GM19463 (cell line): ENCODE measurements around the gene STAG1.
"Not testable (repeated sequence)": the region's sequence is repeated elsewhere in the genome, so short reads cannot be mapped to it uniquely, and the experiment has no call there.

Experiments used
- ATAC-seq: cut with Tn5 transposase; IDR thresholded peaks from one replicate; pipeline ENCODE4 v1.9.1; 2021; ENCODE audit warnings: mild to moderate bottlenecking, moderate library complexity; ENCODE audit not compliant: unreplicated experiment

The STAG1 gene

GRCh38 chr3:136749091-136749490, 3.1 kb downstream of the STAG1 start:
- ATAC-seq, result no peak

DNA sequence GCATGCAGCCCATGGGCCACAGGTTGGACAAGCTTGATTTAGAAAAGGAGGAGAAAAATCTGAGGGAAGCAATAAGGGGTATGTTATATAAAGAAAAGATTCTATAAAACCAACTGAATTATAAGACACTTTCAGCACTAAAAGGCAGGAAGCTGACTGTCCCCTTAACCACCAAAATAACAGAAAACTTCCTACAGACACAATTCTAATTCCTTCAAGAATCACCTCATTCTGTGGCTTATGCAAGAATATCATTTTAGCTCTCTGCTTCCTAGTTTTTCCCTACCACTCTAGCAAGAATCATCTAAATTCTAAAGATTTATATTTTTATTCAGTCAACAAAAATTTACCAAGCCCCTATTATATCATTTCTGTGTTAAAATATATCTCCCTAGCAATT, 6.3 kb downstream of the STAG1 start:
- no peak for ATAC-seq

DNA sequence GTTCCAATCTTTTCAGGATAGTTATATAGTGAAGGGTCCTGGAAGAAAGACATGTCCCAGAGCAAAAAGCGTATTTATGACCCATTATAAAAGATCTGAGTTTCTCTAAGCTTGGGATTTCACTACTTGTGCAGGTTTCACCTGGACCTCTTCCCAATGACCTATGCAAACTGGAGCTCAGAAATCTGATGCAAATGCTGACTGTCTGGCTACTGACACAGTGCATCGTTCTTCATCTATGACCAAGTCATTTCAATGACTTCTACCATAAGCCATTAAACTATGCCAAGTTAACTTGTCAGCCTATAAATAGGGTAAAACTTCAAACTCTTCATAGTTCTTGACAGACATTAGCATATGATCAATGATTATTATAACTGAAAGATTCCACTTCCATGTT, 11.1 kb downstream of the STAG1 start:
- no peak for ATAC-seq

DNA sequence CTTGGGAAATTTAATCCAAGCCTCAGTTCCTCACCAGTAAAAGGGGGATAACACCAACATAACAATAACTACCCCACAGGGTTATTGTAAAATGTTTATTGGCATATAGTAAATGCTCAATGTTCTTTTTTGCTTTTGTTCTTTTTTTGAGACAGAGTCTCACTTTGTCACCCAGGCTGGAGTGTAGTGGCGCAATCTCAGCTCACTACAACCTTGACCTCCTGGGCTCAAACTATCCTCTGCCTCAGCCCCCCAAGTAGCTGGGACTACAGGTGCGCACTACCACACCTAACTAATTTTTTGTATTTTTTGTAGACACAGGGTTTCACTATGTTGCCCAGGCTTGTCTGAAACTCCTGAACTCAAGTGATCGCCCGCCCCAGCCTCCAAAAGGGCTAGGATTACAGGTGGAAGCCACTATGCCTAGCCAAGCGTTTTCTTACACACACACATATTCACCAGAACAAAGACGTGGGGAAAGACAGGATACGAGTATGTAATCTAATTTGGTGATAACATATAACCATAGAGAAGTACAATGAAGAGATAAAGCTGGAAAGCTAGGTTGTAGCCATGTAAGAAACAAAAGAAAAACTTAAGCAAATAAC, 11.7 kb downstream of the STAG1 start:
- no peak for ATAC-seq

- ATAC-seq, result not testable (repeated sequence)
Measured at GRCh38 chr3:136736950-136737349, 15.2 kb downstream of the STAG1 start.

DNA sequence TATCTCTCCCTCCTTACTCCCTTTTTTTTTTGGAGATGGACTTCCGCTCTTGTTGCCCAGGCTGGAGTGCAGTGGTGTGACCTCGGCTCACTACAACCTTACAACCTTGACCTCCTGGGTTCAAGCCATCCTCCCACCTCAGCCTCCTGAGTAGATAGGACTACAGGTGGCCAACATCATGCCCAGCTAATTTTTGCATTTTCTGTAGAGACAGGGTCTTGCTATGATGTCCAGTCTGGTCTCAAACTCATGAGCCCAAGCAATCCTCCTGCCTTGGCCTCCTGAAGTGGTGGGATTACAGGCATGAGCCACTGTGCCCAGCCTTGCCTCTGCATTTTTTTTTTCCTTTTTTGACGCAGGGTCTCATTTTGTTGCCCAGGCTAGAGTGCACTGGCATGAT, 17.1 kb downstream of the STAG1 start:
- no peak for ATAC-seq

DNA sequence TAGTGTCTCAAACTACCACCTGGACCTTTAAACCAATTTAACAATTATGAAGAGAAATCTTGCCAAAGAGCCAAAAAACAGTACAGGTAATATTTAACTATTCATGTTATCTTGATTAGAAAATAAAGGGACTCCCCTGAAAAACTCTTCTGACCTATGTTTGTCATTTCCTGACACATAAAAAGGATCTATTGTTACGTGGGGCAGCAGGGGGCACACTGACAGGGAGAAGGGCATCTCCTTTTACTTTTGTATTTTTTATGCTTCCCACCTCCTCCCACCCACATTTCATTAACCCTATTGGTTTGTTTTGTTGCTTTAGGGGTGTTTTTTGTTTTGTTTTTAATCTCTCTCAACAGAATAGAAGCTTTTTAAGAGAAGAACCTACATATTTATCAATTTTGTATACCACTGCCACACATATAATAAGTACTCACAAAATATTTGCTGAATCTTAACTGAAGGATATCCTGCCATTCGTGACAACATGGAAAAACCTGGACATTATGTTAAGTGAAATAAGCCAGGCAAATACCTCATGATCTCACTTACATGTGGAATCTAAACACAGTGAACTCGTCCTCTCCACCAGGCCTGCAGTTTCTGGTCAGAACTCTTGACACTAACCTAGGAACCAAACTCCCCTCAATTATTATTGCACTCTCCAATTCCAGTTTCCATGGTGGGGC, 17.7 kb downstream of the STAG1 start:
- ATAC-seq, result no peak

DNA sequence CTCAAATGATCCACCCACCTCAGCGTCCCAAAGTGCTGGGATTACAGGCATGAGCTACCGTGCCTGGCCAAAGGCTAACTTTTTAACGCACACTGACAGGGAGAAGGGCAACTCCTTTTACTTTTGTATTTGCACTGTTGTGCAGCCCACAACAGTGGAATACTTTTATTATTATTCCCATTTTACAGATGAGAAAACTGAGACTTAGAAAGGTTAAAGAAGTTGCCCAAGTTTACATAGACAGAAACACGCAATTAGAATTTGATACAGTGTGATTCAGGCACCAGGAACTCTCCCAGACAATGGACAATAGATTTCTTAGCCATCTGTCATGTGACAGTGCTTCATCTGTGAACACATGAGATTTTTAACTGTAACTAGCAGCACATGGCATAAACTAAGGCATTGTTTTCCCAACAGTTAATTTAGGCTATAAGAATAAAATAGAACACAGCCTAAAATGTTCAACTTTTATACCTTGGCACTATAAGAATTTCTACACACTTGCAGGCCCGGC, 18.8 kb downstream of the STAG1 start:
- ATAC-seq, result no peak

DNA sequence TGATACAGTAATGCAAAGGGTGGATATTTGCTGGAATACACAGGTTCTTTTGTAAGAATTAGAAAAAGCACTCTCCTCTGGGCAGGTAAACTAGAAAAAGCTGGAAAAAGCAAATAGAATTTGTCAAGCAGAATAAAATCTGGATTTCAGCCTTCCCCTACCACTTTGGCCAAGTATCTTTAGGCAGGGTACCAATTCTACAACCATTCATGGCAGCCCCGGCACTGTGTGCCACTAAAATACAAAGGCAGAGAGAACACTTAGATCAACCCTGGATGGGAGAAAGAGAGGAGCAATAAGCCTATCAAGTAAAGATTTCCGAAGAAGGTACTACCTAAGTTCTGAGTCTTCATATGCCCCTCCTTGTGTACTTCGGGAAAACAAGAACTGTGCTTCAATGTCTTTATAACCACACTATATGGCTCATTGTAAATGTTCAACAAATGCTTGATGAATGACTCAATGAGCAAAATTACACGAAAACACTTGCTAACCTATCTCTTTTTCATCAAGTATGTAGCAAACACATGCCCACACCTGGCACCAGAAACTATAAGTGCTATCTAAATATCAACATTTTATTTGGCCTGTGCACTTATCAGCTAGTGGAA, 20.8 kb downstream of the STAG1 start:
- no peak for ATAC-seq

DNA sequence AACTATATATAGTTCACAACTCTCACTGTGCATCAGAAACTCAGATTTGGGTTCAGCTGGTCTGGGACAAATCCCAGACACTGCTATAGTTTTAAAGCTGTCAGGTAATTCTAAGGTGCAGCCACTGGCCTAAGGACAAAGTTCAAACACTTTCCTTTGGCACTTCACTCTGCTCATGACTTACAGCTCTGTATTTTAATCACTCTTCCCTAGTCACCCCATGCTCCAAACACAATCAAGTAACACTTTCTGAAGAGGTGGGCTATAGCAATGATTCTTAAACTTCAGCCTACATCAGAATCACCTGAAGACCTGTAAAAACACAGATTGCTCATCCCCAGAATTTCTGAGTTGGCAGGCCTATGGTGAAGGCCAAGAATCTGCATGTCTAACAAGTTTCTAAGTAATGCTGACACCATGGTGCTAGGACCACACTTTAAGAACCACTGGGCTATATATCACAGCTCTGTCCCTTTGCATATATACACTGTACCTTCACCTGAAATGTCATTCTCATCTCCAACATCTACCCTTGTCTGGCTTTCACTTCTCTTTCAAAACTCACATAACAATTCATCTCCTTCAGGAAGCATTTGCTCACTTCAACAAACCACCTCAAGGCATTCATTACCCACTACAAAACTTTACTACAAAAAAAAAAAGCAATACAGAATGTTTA, 21.4 kb downstream of the STAG1 start:
- ATAC-seq, result no peak

DNA sequence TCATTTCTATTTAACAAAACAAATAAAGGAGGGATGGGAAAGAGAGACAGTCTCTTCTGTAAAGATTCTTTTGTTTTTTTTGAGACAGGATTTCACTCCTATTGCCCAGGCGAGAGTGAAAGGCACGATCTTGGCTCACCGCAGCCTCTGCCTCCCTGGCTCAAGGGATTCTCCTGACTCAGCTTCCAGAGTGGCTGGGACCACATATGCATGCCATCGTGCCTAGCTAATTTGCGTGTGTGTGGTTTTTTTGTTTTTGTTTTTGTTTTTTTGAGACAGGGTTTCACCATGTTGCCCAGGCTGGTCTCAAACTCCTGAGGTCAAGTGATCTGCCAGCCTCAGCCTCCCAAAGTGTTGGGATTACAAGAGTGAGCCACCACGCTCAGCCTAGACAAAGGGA, 23.3 kb downstream of the STAG1 start:
- peak; percentile 19 for ATAC-seq

DNA sequence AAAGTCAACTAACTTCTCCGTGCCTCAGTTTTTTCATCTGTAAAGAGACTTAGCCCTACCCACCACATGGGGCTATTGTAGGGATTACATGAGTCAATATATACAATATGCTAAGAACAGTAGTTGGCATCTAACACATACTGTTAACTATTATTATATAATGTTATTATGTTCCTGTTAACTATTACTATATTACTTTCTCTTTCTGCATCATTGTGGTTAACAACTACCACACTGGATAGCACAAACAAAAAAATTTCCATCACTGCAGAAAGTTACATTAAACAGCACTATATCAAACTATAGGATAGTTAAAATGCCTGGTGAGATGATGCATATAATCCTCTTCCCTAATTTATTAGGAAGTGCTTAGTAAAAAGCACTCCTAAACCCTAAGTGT, 23.7 kb downstream of the STAG1 start:
- ATAC-seq, result peak; percentile 61

- no peak for ATAC-seq
Measured at GRCh38 chr3:136725468-136725867, 26.7 kb downstream of the STAG1 start.

GRCh38 chr3:136722916-136723315, 29.3 kb downstream of the STAG1 start:
- ATAC-seq, result not testable (repeated sequence)

- ATAC-seq, result not testable (repeated sequence)
Measured at GRCh38 chr3:136722399-136722798, 29.8 kb downstream of the STAG1 start.

DNA sequence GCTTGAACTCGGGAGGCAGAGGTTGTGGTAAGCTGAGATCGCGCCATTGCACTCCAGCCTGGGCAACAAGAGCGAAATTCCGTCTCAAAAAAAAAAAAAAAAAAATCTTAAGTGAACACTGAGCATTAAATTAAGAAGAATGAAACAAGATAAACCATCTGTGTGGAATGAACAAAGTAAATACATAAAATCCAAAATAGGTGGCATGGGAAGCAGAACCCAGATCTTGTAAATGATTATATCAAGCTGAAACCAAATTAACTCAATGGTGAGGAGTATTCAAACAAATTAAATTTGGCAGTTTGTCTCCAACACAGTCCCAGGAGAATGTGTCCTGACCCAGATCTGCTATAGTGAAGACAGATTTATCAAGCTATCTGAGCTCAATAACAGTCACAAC, 32.1 kb downstream of the STAG1 start:
- ATAC-seq, result no peak

- no peak for ATAC-seq
Measured at GRCh38 chr3:136716629-136717028, 35.5 kb downstream of the STAG1 start.

DNA sequence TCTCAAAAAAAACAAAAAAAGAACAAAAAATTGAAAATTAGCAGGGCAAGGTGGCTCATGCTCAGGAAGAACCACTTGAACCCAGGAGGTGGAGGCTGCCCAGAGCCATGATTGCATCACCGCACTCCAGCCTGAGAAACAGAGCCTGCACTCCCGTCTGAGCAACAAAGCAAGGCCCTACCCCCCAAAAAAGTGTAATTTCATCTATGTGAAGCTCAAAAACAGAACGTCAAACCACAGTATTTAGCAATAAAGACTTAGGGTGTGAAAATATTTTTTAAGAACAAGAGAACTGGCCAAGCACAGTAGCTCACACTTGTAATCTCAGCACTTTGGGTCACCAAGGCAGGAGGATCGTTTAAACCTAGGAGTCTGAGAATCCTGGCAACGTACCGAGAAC, 38.2 kb downstream of the STAG1 start:
- no peak for ATAC-seq

DNA sequence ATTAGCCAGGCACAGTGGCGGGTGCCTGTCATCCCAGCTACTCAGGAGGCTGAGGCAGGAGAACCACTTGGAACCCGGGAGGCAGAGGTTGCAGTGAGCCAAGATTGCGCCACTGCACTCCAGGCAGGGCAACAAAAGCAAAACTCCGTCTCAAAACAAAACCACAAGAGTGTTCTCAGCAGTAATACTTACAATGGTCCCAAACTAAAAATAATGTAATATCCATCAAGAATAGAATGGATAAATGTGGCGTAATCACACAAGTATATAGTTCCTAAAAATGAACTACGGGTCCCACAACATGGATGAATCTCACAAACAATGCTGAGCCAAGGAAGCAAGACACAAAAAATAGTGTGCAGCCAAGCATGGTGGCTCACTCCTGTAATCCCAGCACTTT, 39.2 kb downstream of the STAG1 start:
- no peak for ATAC-seq

DNA sequence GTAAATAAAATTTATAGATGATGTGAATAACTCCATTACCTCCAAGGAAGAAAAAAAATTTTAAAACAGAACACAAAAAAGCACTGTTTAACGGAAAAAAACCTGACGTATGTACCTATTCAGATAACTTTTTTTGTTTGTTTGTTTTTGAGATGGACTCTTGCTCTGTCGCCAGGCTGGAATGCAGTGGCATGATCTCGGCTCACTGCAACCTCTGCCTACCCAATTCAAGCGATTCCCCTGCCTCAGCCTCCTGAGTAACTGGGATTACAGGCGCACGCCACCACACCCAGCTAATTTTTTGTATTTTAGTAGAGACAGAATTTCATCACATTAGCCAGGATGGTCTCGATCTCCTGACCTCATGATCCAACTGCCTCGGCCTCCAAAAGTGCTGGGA, 40.3 kb downstream of the STAG1 start:
- ATAC-seq, result not testable (repeated sequence)

DNA sequence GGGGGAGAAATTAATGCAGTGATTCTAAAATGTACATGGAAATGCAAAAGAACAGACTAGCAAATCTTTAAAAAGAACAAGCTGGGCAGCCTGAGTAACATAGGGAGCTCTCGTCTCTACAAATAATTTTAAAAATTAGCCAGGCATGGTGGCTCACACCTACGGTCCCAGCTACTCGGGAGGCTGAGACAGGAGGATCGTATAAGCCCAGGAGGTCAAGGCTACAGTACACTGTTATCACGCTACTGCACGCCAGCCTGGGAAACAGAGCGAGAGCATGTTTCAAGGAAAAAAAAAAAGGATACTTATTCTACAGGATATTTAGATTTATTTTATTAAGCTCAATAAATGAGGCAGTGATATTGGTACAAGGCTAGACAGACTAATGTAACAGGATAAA, 40.9 kb downstream of the STAG1 start:
- no peak for ATAC-seq

DNA sequence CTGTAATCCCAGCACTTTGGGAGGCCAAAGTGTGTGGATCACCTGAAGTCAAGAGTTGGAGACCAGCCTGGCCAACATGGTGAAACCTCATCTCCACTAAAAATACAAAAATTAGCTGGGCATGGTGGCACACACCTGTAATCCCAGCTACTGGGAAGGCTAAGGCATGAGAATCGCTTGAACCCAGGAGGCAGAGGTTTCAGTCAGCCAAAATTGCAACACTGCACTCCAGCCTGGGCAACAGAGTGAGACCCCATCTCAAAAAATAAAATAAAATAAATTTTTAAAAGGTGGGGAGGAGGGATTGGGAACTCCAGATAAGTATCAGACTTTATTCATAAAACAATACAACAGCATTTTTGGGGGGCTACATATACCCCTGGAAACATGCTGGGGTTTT, 42.4 kb downstream of the STAG1 start:
- not testable (repeated sequence) for ATAC-seq
